Measurements from ENCODE around the gene RSRC1.

GRCh38 chr3:158456114-158456513 is 346.2 kb downstream of the RSRC1 start:
- TF ChIP-seq POLR2A (IDR thresholded peaks at IDR 0.05; ENCODE audit: low read depth, low read length) (no peak), POLR2AphosphoS5 (IDR thresholded peaks at IDR 0.05; ENCODE audit: low read depth, low read length) (no peak), SPI1 (IDR thresholded peaks at IDR 0.05; ENCODE audit: low read depth, low read length) (no peak), TAF1 (IDR thresholded peaks at IDR 0.05; ENCODE audit: low read depth, low read length) (no peak), POU2F2 (IDR thresholded peaks at IDR 0.05; ENCODE audit: low read depth, low read length) (no peak), PAX5 (IDR thresholded peaks at IDR 0.05; ENCODE audit: insufficient read depth, low read length, severe bottlenecking) (no peak)
